Fibroblast of villous mesenchyme (primary cell): ENCODE measurements around the gene FGGY. TPM values are rescaled to one million over a fixed set of nuclear protein-coding genes. Genes with fewer than 3 reads are reported as not detected.
A peak's percentile ranks its signal among the peaks of the same experiment; 100 is the strongest.
"Not testable (repeated sequence)": the region's sequence is repeated elsewhere in the genome, so short reads cannot be mapped to it uniquely, and the experiment has no call there.

Experiments
- DNase-seq: peaks from one replicate; pipeline ENCODE4 v3.0.0-alpha.2; 2010; ENCODE audit warnings: low read depth
- H3K4me3 ChIP-seq: 2 replicates; pipeline ENCODE4 v1.5.1; 2011; ENCODE audit warnings: low read depth, mild to moderate bottlenecking, low read length
- total RNA-seq: library from RNA; depleted of rRNA; stranded (reverse); fragments of >200 nt; gene quantifications from 2 replicates; pipeline ENCODE4 v1.2.3, GENCODE V29; 2012
- TF ChIP-seq, protein P1 (sequence below): IDR thresholded peaks from 2 replicates; pipeline ENCODE4 v1.5.1; 2012; ENCODE audit warnings: low read depth, mild to moderate bottlenecking, low read length; ENCODE audit not compliant: insufficient read depth

Gene FGGY
- total RNA-seq, 1 donor, result 11.7 TPM

GRCh38 chr1:59709333-59709732, 412.4 kb downstream of the FGGY start:
- TF ChIP-seq, protein P1, sequence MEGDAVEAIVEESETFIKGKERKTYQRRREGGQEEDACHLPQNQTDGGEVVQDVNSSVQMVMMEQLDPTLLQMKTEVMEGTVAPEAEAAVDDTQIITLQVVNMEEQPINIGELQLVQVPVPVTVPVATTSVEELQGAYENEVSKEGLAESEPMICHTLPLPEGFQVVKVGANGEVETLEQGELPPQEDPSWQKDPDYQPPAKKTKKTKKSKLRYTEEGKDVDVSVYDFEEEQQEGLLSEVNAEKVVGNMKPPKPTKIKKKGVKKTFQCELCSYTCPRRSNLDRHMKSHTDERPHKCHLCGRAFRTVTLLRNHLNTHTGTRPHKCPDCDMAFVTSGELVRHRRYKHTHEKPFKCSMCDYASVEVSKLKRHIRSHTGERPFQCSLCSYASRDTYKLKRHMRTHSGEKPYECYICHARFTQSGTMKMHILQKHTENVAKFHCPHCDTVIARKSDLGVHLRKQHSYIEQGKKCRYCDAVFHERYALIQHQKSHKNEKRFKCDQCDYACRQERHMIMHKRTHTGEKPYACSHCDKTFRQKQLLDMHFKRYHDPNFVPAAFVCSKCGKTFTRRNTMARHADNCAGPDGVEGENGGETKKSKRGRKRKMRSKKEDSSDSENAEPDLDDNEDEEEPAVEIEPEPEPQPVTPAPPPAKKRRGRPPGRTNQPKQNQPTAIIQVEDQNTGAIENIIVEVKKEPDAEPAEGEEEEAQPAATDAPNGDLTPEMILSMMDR, result no peak
- H3K4me3 ChIP-seq, result no peak overlapping the region
- no peak for DNase-seq

GRCh38 chr1:59710920-59711319, 414.0 kb downstream of the FGGY start:
- H3K4me3 ChIP-seq, DNase-seq: not testable (repeated sequence)

- TF ChIP-seq, protein P1, result no peak
- H3K4me3 ChIP-seq, result no peak overlapping the region
- no peak for DNase-seq
Measured at GRCh38 chr1:59714219-59714618, 417.3 kb downstream of the FGGY start.

- H3K4me3 ChIP-seq, result no peak overlapping the region
- DNase-seq, result no peak
- TF ChIP-seq, protein P1, result no peak
Measured at GRCh38 chr1:59714966-59715365, 418.1 kb downstream of the FGGY start.

GRCh38 chr1:59716832-59717231, 419.9 kb downstream of the FGGY start:
- TF ChIP-seq, protein P1, result no peak
- no peak for DNase-seq
- H3K4me3 ChIP-seq, result no peak overlapping the region

- H3K4me3 ChIP-seq, result no peak overlapping the region
- TF ChIP-seq, protein P1, result peak; percentile 28
- no peak for DNase-seq
Measured at GRCh38 chr1:59718064-59718988, 421.4 kb downstream of the FGGY start.

DNA sequence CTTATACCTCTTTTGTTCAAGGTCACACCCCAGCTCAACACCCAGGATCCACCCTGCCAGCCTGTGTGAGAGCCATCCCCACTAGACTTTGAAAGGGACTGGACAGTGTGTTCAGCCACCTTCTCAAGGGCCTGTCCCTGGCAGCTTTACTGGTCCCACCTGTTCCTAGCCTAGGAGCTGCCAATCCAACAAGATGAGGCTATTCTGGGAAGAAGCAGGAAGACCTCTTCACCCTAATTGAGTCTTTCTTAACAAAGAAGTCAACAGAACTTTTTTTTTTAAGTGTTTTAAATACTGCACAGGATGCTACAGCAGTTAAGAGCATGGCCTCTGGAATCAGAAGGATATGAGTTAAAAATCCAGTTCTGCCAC, 422.1 kb downstream of the FGGY start:
- no peak for DNase-seq
- TF ChIP-seq, protein P1, result no peak
- no peak overlapping the region for H3K4me3 ChIP-seq
